Measurements from ENCODE around the gene PEPD. TPM values are rescaled to one million over a fixed set of nuclear protein-coding genes. Genes with fewer than 3 reads are reported as not detected.

The PEPD gene
- total RNA-seq, 1 experiment from 2014 or later, result 83.1 TPM

- DNase-seq (ENCODE audit: low spot score), result no peak
- no peak overlapping the region for H3K27ac Mint-ChIP-seq
- ChIA-PET POLR2A (no interaction called here), CTCF (interaction anchor here (0.8 to 1.5 kb wide), 2 partner anchors 97 to 251 kb away, joined by 3 read pairs; no protein-coding TSS in a partner anchor)
- no peaks in the 10 kb centered on the region for H3K36me3 Mint-ChIP-seq
- no peak for TF ChIP-seq CBFB (CRISPR knock-in tag; IDR thresholded peaks at IDR 0.05; ENCODE audit: low read depth)
- no peak for TF ChIP-seq NFE2L1 (CRISPR knock-in tag; IDR thresholded peaks at IDR 0.05)
- TF ChIP-seq, protein P1, sequence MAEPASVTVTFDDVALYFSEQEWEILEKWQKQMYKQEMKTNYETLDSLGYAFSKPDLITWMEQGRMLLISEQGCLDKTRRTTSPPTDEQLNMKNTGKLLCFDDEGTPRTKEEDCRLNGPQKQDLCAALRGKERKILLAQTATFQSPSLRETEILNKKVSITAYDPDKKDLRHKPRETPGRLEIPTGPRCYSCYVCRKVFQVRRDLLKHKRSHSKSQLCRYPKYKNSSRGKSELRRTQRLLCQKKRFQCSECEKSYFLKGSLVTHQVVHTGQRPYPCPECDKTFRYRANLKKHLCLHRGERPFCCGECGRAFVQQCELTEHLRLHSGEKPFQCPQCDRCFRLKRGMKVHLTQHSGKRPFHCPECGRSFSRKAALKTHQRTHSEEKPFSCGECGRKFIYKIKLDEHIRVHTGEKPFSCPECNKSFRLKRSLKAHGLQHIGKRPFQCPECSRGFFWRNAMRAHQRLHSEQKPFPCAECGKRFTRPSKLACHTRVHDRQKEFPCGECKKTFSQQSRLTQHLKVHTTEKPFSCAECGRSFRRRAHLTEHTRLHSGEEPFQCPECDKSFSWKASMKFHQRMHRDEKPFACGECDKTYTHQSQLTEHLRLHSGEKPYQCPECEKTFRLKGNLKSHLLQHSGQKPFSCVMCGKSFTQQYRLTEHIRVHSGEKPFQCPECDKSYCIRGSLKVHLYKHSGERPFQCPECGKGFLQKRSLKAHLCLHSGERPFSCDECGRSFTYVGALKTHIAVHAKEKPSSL (CRISPR knock-in tag; conservative IDR thresholded peaks at IDR 0.05), result no peak
- no peak for TF ChIP-seq JAZF1 (CRISPR knock-in tag; IDR thresholded peaks at IDR 0.05)
- no peak for TF ChIP-seq MYBL2 (CRISPR knock-in tag; IDR thresholded peaks at IDR 0.05)
- no peak for TF ChIP-seq ZSCAN18 (CRISPR knock-in tag; IDR thresholded peaks at IDR 0.05)
- no peak for TF ChIP-seq EMX1 (CRISPR knock-in tag; IDR thresholded peaks at IDR 0.05)
- TF ChIP-seq FOXJ3 (CRISPR knock-in tag; IDR thresholded peaks at IDR 0.05; ENCODE audit: borderline replicate concordance), result no peak
- TF ChIP-seq E2F1 (CRISPR knock-in tag; IDR thresholded peaks at IDR 0.05), result no peak
- TF ChIP-seq MXD4 (CRISPR knock-in tag; IDR thresholded peaks at IDR 0.05; ENCODE audit: borderline replicate concordance), result no peak
- TF ChIP-seq, protein P2, sequence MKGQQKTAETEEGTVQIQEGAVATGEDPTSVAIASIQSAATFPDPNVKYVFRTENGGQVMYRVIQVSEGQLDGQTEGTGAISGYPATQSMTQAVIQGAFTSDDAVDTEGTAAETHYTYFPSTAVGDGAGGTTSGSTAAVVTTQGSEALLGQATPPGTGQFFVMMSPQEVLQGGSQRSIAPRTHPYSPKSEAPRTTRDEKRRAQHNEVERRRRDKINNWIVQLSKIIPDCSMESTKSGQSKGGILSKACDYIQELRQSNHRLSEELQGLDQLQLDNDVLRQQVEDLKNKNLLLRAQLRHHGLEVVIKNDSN (CRISPR knock-in tag; IDR thresholded peaks at IDR 0.05), result no peak
- no peak for TF ChIP-seq AR (CRISPR knock-in tag; IDR thresholded peaks at IDR 0.05)
- no peak for TF ChIP-seq ZNF138 (CRISPR knock-in tag; conservative IDR thresholded peaks at IDR 0.05)
- TF ChIP-seq, protein P3, sequence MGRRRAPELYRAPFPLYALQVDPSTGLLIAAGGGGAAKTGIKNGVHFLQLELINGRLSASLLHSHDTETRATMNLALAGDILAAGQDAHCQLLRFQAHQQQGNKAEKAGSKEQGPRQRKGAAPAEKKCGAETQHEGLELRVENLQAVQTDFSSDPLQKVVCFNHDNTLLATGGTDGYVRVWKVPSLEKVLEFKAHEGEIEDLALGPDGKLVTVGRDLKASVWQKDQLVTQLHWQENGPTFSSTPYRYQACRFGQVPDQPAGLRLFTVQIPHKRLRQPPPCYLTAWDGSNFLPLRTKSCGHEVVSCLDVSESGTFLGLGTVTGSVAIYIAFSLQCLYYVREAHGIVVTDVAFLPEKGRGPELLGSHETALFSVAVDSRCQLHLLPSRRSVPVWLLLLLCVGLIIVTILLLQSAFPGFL (CRISPR knock-in tag; IDR thresholded peaks at IDR 0.05; ENCODE audit: borderline replicate concordance), result no peak
- TF ChIP-seq, protein P4, sequence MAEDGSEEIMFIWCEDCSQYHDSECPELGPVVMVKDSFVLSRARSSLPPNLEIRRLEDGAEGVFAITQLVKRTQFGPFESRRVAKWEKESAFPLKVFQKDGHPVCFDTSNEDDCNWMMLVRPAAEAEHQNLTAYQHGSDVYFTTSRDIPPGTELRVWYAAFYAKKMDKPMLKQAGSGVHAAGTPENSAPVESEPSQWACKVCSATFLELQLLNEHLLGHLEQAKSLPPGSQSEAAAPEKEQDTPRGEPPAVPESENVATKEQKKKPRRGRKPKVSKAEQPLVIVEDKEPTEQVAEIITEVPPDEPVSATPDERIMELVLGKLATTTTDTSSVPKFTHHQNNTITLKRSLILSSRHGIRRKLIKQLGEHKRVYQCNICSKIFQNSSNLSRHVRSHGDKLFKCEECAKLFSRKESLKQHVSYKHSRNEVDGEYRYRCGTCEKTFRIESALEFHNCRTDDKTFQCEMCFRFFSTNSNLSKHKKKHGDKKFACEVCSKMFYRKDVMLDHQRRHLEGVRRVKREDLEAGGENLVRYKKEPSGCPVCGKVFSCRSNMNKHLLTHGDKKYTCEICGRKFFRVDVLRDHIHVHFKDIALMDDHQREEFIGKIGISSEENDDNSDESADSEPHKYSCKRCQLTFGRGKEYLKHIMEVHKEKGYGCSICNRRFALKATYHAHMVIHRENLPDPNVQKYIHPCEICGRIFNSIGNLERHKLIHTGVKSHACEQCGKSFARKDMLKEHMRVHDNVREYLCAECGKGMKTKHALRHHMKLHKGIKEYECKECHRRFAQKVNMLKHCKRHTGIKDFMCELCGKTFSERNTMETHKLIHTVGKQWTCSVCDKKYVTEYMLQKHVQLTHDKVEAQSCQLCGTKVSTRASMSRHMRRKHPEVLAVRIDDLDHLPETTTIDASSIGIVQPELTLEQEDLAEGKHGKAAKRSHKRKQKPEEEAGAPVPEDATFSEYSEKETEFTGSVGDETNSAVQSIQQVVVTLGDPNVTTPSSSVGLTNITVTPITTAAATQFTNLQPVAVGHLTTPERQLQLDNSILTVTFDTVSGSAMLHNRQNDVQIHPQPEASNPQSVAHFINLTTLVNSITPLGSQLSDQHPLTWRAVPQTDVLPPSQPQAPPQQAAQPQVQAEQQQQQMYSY (CRISPR knock-in tag; IDR thresholded peaks at IDR 0.05), result no peak
- no peak for TF ChIP-seq SOX15 (CRISPR knock-in tag; IDR thresholded peaks at IDR 0.05)
- TF ChIP-seq, protein P5, sequence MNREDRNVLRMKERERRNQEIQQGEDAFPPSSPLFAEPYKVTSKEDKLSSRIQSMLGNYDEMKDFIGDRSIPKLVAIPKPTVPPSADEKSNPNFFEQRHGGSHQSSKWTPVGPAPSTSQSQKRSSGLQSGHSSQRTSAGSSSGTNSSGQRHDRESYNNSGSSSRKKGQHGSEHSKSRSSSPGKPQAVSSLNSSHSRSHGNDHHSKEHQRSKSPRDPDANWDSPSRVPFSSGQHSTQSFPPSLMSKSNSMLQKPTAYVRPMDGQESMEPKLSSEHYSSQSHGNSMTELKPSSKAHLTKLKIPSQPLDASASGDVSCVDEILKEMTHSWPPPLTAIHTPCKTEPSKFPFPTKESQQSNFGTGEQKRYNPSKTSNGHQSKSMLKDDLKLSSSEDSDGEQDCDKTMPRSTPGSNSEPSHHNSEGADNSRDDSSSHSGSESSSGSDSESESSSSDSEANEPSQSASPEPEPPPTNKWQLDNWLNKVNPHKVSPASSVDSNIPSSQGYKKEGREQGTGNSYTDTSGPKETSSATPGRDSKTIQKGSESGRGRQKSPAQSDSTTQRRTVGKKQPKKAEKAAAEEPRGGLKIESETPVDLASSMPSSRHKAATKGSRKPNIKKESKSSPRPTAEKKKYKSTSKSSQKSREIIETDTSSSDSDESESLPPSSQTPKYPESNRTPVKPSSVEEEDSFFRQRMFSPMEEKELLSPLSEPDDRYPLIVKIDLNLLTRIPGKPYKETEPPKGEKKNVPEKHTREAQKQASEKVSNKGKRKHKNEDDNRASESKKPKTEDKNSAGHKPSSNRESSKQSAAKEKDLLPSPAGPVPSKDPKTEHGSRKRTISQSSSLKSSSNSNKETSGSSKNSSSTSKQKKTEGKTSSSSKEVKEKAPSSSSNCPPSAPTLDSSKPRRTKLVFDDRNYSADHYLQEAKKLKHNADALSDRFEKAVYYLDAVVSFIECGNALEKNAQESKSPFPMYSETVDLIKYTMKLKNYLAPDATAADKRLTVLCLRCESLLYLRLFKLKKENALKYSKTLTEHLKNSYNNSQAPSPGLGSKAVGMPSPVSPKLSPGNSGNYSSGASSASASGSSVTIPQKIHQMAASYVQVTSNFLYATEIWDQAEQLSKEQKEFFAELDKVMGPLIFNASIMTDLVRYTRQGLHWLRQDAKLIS (CRISPR knock-in tag; IDR thresholded peaks at IDR 0.05; ENCODE audit: borderline replicate concordance), result no peak
- TF ChIP-seq ELF4 (CRISPR knock-in tag; IDR thresholded peaks at IDR 0.05; ENCODE audit: low read depth), result no peak
- TF ChIP-seq ZNF416 (CRISPR knock-in tag; IDR thresholded peaks at IDR 0.05), result no peak
- peaks cover 3% of the 10 kb centered on the region for H3K27me3 Mint-ChIP-seq (ENCODE audit: low read depth)
- no peaks in the 10 kb centered on the region for H3K9me3 Mint-ChIP-seq
- no peak overlapping the region for H3K4me3 Mint-ChIP-seq
- no peak for ATAC-seq
- H3K4me1 Mint-ChIP-seq, result peaks cover 24% of the 10 kb centered on the region
Measured at GRCh38 chr19:33527125-33527524, 5.5 kb upstream of the PEPD start.

All from WTC11 (cell line).